Endothelial cell (in vitro differentiated cells): Measurements from ENCODE around the gene ALG2. TPM values are rescaled to one million over a fixed set of nuclear protein-coding genes. Genes with fewer than 3 reads are reported as not detected.

Experiments
- DNase-seq: peaks from one replicate; pipeline ENCODE4 v3.0.0; 2021; ENCODE audit warnings: low spot score
- H3K27ac Mint-ChIP-seq: one replicate; pipeline ENCODE4 v1.8.0; 2021; ENCODE audit warnings: mixed read lengths, inconsistent platforms; ENCODE audit not compliant: unreplicated experiment
- H3K27me3 Mint-ChIP-seq: one replicate; pipeline ENCODE4 v1.8.0; 2021; ENCODE audit warnings: mild to moderate bottlenecking, moderate library complexity, mixed read lengths, inconsistent platforms; ENCODE audit not compliant: unreplicated experiment
- H3K36me3 Mint-ChIP-seq: one replicate; pipeline ENCODE4 v1.8.0; 2021; ENCODE audit warnings: mild to moderate bottlenecking, low read depth, mixed read lengths, inconsistent platforms; ENCODE audit not compliant: unreplicated experiment
- H3K4me1 Mint-ChIP-seq: one replicate; pipeline ENCODE4 v1.8.0; 2021; ENCODE audit warnings: mild to moderate bottlenecking, mixed read lengths, inconsistent platforms; ENCODE audit not compliant: unreplicated experiment
- H3K4me3 Mint-ChIP-seq: one replicate; pipeline ENCODE4 v1.8.0; 2021; ENCODE audit warnings: mild to moderate bottlenecking, mixed read lengths, inconsistent platforms; ENCODE audit not compliant: unreplicated experiment
- H3K9me3 Mint-ChIP-seq: one replicate; pipeline ENCODE4 v1.8.0; 2021; ENCODE audit warnings: mixed read lengths, inconsistent platforms; ENCODE audit not compliant: unreplicated experiment
- CTCF ChIP-seq: fragments of 200-600 bp; sonication (generic); IDR thresholded peaks from one replicate; pipeline ENCODE4 v1.5.0; 2021; ENCODE audit warnings: antibody characterized with exemption; ENCODE audit not compliant: unreplicated experiment
- total RNA-seq: library from RNA; stranded (reverse); fragmentation: NEBNext Ultra II Directional; extraction: Animal tissue kit (Norgen Biotek cat#: 25700); gene quantifications from one replicate; pipeline ENCODE4 v1.2.1, GENCODE V29; 2021; ENCODE audit not compliant: unreplicated experiment

ALG2 gene
- total RNA-seq, 1 donor from 2014 or later: 28.9 TPM

- Mint-ChIP-seq H3K4me1 (peaks cover under 1% of the 10 kb centered on the region), H3K4me3 (no peak overlapping the region), H3K36me3 (no peaks in the 10 kb centered on the region), H3K27me3 (peaks cover 2% of the 10 kb centered on the region), H3K9me3 (no peaks in the 10 kb centered on the region), H3K27ac (no peak overlapping the region)
- DNase-seq: no peak
- no peak for TF ChIP-seq CTCF
Observed at GRCh38 chr9:99249619-99250018, 27.9 kb upstream of the ALG2 start.

GRCh38 chr9:99244344-99245260 is 22.9 kb upstream of the ALG2 start:
- H3K4me1 Mint-ChIP-seq: peaks cover 11% of the 10 kb centered on the region
- peaks cover 2% of the 10 kb centered on the region for H3K36me3 Mint-ChIP-seq
- H3K9me3 Mint-ChIP-seq: no peaks in the 10 kb centered on the region
- no peak overlapping the region for H3K4me3 Mint-ChIP-seq
- peak overlapping the region; percentile 28 for H3K27ac Mint-ChIP-seq
- no peak for DNase-seq
- peaks cover 1% of the 10 kb centered on the region for H3K27me3 Mint-ChIP-seq
- TF ChIP-seq CTCF: no peak

GRCh38 chr9:99241106-99241505 is 19.4 kb upstream of the ALG2 start:
- Mint-ChIP-seq H3K27me3 (peaks cover 1% of the 10 kb centered on the region), H3K27ac (no peak overlapping the region), H3K4me3 (no peak overlapping the region), H3K9me3 (no peaks in the 10 kb centered on the region), H3K36me3 (peaks cover 9% of the 10 kb centered on the region), H3K4me1 (peaks cover 24% of the 10 kb centered on the region)
- TF ChIP-seq CTCF: no peak
- no peak for DNase-seq

GRCh38 chr9:99239341-99240060 is 17.8 kb upstream of the ALG2 start:
- Mint-ChIP-seq H3K4me3 (peak overlapping the region; percentile 47), H3K9me3 (no peaks in the 10 kb centered on the region), H3K27ac (peak overlapping the region; percentile 64), H3K27me3 (peaks cover 1% of the 10 kb centered on the region), H3K4me1 (peaks cover 25% of the 10 kb centered on the region), H3K36me3 (peaks cover 9% of the 10 kb centered on the region)
- DNase-seq: no peak
- no peak for TF ChIP-seq CTCF
